HG03103 (cell line): ENCODE data around the gene TSGA10IP.

Source experiments
- ATAC-seq: cut with Tn5 transposase; IDR thresholded peaks from one replicate; pipeline ENCODE4 v1.9.1; 2021; ENCODE audit warnings: low read depth; ENCODE audit not compliant: unreplicated experiment

TSGA10IP gene

GRCh38 chr11:66003291-66003690, 58.0 kb downstream of the TSGA10IP start:
- no peak for ATAC-seq

GRCh38 chr11:66004186-66004585, 58.9 kb downstream of the TSGA10IP start:
- no peak for ATAC-seq

- ATAC-seq, result no peak
Observed at GRCh38 chr11:66006134-66006890, 61.0 kb downstream of the TSGA10IP start.

- no peak for ATAC-seq
Observed at GRCh38 chr11:66006891-66007176, 61.6 kb downstream of the TSGA10IP start.

GRCh38 chr11:66007201-66007634, 61.9 kb downstream of the TSGA10IP start:
- no peak for ATAC-seq

- ATAC-seq, result no peak
Observed at GRCh38 chr11:66008095-66008467, 62.8 kb downstream of the TSGA10IP start.

- ATAC-seq, result no peak
Observed at GRCh38 chr11:66008468-66009101, 63.3 kb downstream of the TSGA10IP start.
